NB4 (cell line): ENCODE data around the gene SLC51A.
"Not testable (repeated sequence)": the region's sequence is repeated elsewhere in the genome, so short reads cannot be mapped to it uniquely, and the experiment has no call there.

Experiments used
- DNase-seq: peaks from one replicate; pipeline ENCODE4 v3.0.0; 2010; ENCODE audit warnings: low read depth
- H3K4me3 ChIP-seq: one replicate; pipeline ENCODE4 v1.5.1; 2011; ENCODE audit warnings: mild to moderate bottlenecking, low read depth, low read length, moderate library complexity
- MYC ChIP-seq: IDR thresholded peaks from 2 replicates; pipeline ENCODE4 v1.6.1; 2011; ENCODE audit warnings: low read depth, low read length
- POLR2A ChIP-seq: IDR thresholded peaks from 2 replicates; pipeline ENCODE4 v1.6.1; 2011; ENCODE audit warnings: mild to moderate bottlenecking; ENCODE audit not compliant: insufficient read length; ENCODE audit errors: extremely low read depth
- TF ChIP-seq, protein P1 (sequence below): IDR thresholded peaks from one replicate; pipeline ENCODE4 v1.5.1; 2012; ENCODE audit warnings: low read depth, low read length
- TF ChIP-seq, protein P2 (sequence below): IDR thresholded peaks from 2 replicates; pipeline ENCODE4 v1.6.1; 2011; ENCODE audit warnings: low read depth, low read length

The SLC51A gene

DNA sequence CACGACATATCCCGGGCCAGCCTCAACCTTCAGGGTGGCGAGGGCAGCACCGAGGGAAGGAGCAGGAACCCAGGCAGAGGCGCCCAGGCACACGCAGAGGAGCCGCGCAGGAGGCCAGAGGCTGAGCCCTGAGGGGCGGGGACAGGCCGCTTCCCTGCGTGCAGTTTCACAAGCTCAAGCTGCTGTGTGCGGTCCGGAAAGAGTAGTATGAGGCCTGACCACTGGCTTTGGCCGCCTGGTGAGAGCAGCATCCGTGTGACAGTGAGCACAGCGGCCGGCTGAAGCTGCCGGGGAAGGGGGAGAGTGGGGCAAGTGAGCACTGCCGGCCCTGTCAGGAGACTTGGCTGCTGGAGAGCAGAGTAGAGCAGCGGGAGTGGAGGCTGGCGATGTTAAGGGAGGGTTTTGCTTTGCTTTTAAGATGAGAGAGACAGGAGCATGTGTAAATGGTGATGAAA is 13.8 kb upstream of the SLC51A start:
- DNase-seq: no peak
- H3K4me3 ChIP-seq: no peak overlapping the region
- TF ChIP-seq POLR2A: no peak
- TF ChIP-seq, protein P1, sequence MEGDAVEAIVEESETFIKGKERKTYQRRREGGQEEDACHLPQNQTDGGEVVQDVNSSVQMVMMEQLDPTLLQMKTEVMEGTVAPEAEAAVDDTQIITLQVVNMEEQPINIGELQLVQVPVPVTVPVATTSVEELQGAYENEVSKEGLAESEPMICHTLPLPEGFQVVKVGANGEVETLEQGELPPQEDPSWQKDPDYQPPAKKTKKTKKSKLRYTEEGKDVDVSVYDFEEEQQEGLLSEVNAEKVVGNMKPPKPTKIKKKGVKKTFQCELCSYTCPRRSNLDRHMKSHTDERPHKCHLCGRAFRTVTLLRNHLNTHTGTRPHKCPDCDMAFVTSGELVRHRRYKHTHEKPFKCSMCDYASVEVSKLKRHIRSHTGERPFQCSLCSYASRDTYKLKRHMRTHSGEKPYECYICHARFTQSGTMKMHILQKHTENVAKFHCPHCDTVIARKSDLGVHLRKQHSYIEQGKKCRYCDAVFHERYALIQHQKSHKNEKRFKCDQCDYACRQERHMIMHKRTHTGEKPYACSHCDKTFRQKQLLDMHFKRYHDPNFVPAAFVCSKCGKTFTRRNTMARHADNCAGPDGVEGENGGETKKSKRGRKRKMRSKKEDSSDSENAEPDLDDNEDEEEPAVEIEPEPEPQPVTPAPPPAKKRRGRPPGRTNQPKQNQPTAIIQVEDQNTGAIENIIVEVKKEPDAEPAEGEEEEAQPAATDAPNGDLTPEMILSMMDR: no peak
- TF ChIP-seq, protein P2, sequence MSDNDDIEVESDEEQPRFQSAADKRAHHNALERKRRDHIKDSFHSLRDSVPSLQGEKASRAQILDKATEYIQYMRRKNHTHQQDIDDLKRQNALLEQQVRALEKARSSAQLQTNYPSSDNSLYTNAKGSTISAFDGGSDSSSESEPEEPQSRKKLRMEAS: no peak
- TF ChIP-seq MYC: no peak

- DNase-seq: no peak
- TF ChIP-seq, protein P1: no peak
- TF ChIP-seq, protein P2: no peak
- no peak for TF ChIP-seq MYC
- TF ChIP-seq POLR2A: no peak
- H3K4me3 ChIP-seq: no peak overlapping the region
Observed at GRCh38 chr3:196203846-196204245, 12.5 kb upstream of the SLC51A start.

- DNase-seq, H3K4me3 ChIP-seq: not testable (repeated sequence)
Observed at GRCh38 chr3:196205442-196206205, 10.7 kb upstream of the SLC51A start.

- H3K4me3 ChIP-seq: no peak overlapping the region
- TF ChIP-seq POLR2A (no peak), MYC (no peak)
- TF ChIP-seq, protein P1: no peak
- TF ChIP-seq, protein P2: no peak
- no peak for DNase-seq
Observed at GRCh38 chr3:196207159-196207832, 9.0 kb upstream of the SLC51A start.

GRCh38 chr3:196207833-196208607 is 8.3 kb upstream of the SLC51A start:
- TF ChIP-seq, protein P1: no peak
- TF ChIP-seq POLR2A (no peak), MYC (no peak)
- TF ChIP-seq, protein P2: no peak
- H3K4me3 ChIP-seq: no peak overlapping the region
- DNase-seq: no peak
